HG02642 (cell line): ENCODE data around the gene SCFD2.
"Not testable (repeated sequence)": the region's sequence is repeated elsewhere in the genome, so short reads cannot be mapped to it uniquely, and the experiment has no call there.

ENCODE experiments used
- ATAC-seq: cut with Tn5 transposase; IDR thresholded peaks from one replicate; pipeline ENCODE4 v1.9.1; 2021; ENCODE audit warnings: mild to moderate bottlenecking; ENCODE audit not compliant: unreplicated experiment, poor library complexity

SCFD2 gene

GRCh38 chr4:53273726-53274125 is 92.1 kb downstream of the SCFD2 start:
- no peak for ATAC-seq

- ATAC-seq, result no peak
Measured at GRCh38 chr4:53267026-53267425, 98.8 kb downstream of the SCFD2 start.

- not testable (repeated sequence) for ATAC-seq
Measured at GRCh38 chr4:53255986-53256385, 109.9 kb downstream of the SCFD2 start.

DNA sequence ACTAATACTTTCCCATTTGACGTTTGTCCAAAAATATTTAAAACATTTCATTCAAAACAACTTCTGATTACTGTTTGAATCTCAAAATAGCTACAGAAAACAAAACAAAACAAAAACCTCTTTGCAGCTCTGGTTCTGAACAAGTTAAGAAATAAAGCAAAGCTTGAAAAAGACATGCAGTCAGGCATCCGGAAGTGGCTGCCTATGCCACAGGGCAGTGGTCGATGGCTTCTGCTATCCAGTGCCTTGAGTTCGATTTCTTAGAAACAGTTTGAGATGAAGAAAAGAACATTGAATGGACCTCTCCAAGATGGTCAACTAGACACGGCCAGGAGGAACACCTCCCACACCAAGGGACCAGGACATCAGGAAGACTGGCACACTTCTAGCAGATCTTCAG is 125.3 kb downstream of the SCFD2 start:
- ATAC-seq, result no peak

- not testable (repeated sequence) for ATAC-seq
Measured at GRCh38 chr4:53238352-53238751, 127.5 kb downstream of the SCFD2 start.

- not testable (repeated sequence) for ATAC-seq
Measured at GRCh38 chr4:53237811-53238210, 128.1 kb downstream of the SCFD2 start.

DNA sequence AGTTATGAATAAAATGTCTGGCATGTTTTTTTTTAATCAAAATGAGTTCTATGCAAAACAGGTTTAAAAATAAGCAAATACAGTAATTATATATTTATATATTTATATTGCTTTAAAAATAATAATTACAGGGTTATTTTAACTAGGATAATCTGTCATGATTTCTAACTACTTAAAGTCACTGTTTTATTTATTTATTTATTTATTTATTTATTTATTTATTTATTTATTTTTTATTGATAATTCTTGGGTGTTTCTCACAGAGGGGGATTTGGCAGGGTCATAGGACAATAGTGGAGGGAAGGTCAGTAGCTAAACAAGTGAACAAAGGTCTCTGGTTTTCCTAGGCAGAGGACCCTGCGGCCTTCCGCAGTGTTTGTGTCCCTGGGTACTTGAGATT is 129.2 kb downstream of the SCFD2 start:
- ATAC-seq, result not testable (repeated sequence)

- no peak for ATAC-seq
Measured at GRCh38 chr4:53235547-53235946, 130.3 kb downstream of the SCFD2 start.

DNA sequence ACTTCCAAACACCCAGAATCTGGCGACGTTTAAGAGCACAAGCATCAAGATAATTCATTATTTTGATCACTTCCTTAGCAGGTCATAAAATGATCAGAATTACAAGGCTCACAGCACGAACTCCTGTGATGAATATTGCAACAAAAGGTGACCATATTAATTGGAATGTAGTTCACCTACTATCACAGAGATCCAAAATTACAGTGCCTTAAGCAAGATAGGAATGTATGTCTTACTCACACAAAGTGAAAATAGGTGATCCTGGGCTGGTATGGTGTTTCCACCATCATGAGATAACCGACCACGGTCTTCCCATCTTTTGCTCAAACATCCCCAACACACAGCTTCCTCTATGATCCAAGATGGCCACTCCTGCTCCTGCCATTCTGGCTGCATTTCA is 131.2 kb downstream of the SCFD2 start:
- no peak for ATAC-seq

DNA sequence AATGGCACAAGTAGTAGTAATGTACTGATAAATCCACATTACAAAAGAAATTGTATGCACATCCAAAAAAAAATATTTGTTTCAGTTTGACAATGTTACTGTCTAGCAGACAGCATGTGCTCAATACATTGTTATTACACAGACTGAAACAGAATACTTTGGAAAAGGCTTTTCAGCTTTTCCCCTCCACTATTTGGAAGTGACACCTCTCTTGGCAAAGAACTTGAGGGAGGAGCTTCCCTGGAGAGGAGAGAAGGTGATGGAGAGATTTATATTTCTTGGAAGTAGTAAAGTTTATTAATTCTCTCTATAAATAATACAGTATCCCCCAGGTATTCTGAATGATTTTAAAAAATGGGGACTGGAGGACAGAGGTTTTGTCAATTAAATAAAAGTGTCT is 131.8 kb downstream of the SCFD2 start:
- ATAC-seq, result no peak

DNA sequence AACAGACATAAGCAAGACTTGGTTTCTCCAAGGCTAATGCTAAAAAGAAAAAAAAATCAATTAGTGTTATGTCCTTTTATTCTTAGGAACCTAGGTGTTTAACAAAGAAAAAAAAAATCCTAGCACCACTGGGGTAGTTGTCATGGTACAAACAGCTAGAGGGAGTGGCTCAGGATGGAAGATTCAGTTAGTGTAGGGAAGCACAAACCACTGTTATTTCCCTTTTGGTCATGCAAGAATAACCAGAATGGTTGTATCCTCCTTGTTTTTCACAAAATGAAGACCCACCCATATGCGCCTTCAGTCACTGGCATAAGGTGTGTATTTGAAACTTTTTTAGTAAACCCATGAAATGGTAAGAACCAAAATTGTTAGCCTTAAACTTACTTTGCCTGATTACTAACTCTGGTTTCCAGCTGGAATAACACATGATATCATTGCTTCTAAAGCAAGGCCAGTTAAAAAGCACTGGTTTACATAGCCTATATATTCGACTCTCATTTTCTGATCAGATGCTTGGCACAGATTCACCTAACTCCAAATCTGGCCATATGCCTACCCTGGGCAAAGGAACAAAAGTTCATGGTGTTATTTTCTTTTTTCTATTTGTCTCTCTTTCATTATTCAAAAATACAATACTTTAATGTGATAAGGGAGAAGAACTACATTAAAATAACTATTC is 132.6 kb downstream of the SCFD2 start:
- ATAC-seq, result no peak

DNA sequence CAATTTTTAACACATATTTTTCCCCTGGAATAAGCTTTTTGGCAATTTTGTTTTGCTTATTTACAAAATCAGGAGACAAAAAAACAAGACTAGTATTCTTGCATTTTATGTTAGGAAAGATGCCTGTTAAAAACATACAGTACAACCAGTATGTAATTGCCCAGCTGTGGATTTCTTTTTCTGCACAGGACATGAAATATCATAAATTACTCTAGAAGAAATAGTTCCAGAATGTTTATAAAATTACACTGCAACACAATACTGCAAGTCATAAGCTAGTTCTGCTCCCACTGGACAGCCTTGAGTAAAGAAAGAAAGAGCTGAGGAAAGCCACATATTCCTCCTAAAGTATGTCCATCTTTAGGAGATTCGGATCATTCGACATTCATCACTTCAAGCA is 133.5 kb downstream of the SCFD2 start:
- no peak for ATAC-seq

DNA sequence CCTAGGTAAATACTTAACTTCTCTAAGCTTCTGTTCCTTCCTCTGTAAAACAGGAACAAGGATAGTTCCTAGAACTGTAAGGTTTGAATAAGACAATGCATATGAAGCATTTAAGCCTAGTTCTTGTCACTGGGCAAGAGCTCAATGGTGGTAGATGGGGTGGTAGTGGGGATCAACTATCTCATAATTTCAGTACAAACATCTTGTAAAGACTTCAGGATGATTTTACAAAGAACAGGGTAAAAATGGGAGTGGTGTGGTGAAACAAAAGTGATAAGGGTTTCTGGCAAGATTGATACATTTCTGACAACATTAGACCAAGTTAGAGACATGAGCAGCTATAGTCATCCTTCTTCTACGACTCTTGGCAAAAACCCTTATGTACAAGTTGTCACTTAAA is 137.8 kb downstream of the SCFD2 start:
- no peak for ATAC-seq

DNA sequence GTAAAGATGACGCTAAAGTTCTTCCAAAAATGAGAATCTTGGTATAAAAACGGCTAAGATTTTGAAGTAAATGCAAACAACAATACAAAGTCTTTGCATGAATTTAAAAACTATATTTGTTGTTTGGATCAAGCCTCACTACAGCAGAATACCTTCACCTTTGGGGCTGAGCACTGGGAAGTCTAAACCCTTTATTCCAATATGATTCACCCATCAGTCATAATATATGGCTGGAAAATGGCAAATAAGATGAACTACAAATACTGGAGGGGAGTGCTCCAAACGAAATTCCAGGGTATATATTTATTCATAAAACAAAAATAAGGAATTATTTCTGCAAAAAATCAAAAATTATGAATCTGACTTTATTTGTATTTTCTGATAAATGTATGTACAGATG is 138.4 kb downstream of the SCFD2 start:
- ATAC-seq, result no peak

DNA sequence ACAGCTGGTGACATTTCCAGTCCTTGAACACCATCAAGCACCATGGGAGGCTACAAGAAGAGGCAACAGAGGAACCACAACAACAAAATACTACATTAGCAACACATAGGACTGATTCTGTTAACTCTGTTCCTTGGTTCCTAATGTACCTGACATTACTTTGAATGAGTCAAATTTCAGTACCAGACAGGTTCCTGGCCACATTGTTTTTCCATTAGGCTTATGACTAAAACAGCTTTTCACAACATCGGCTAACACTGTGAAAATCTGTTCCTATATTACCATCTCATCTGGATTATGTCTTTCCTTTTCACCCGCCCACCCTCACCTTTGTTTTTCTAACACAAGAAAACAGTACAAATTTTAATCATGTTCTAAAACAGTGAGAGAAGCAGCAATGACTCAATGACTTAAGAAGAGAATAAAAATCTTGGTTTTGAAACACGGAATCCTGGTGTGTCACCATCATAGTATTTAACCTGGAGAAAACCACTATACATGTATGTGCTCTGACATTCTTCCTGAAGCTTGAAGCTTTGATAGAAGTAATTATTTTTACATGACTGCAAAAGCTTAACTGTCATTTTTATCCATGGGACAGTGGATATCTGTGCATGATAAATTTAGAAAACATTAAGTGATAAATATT is 143.9 kb downstream of the SCFD2 start:
- no peak for ATAC-seq

- ATAC-seq, result not testable (repeated sequence)
Measured at GRCh38 chr4:53219148-53219547, 146.7 kb downstream of the SCFD2 start.

GRCh38 chr4:53208753-53209152 is 157.1 kb downstream of the SCFD2 start:
- no peak for ATAC-seq

- no peak for ATAC-seq
Measured at GRCh38 chr4:53205970-53206369, 159.9 kb downstream of the SCFD2 start.

DNA sequence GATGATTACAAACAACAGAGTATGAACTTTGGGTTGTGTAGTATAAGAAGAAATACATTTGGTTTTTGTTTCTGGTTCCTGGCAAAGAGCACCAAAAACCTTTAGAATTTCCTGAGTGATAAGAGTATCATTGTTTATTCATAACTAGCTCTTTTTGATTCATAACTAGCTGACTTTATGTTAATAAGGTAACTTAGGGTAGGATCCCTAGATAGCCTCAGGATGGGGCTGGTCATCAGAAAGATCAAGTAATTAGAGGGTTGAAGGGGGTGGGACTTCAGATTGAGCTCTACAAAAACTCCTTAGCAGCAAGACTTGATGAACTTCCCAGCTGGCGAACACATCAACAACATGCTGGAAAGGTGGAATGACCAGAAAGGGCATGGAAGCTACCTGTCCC is 166.5 kb downstream of the SCFD2 start:
- no peak for ATAC-seq

DNA sequence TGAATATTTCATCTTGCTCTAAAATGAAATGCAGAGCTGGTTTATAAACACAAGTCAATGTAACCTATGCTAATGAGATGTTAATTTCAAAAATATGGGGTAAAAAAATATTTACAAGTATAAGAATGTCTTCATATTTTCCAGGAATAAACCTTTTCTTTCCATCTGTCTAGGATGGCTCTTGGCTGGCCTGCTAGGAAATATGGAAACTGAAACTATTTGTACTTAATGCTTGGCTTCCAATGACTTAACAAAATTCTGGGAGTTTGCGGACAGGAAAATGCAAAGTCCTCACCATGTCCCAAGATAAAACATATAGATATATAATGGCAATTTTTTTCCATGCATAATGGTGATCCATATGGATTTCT is 168.1 kb downstream of the SCFD2 start:
- no peak for ATAC-seq

DNA sequence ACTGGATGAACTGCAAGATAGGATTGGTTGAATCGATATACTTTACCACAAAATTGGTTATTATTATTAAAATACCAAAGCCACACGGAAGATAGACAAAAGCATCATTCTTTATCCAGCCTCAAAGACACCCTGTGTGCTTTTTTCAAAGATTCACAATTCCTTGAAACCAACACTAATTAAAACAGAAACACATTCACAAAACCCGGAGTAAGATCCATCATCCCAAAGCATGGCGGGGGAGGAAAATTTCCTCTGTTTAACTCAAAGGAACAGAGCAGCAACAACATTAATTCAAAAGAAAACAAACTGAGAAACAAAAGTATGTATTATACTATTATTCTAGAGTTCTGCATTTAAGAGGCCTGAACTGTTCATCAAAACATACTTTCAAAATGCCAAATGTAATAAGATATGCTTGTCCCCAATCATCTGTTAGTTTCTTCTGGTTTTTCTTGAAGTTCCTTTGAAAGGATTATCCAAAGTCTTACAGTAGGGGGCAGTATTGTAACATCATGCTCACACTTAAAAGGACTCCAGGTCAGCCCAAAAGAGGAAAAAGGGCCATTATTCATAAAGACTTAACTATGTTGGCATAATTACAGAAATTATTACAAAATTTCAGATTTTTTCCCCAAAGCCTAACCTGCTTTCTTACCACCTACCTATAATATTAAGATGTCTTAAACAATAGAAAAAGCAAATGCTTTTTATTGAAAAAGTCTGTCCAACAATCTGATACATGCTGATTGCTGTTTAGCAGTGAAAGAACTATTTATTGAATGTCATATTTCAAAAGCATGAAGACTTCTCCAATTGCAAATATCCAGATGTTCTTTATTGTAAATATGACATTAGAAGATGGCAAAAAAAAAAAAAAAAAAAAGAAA is 168.7 kb downstream of the SCFD2 start:
- ATAC-seq, result no peak
